GM12891 (cell line): ENCODE measurements around the gene PCK1.

Experiments
- PAX5 ChIP-seq: IDR thresholded peaks from 2 replicates; pipeline ENCODE4 v1.6.1; 2011; ENCODE audit warnings: low read length, moderate library complexity, mild to moderate bottlenecking; ENCODE audit not compliant: insufficient read depth, severe bottlenecking
- POLR2A ChIP-seq: IDR thresholded peaks from 2 replicates; pipeline ENCODE4 v1.6.1; 2011; ENCODE audit warnings: low read depth, low read length, control low read depth
- POLR2AphosphoS5 ChIP-seq: IDR thresholded peaks from 2 replicates; pipeline ENCODE4 v1.6.1; 2011; ENCODE audit warnings: low read depth, low read length, control low read depth
- SPI1 ChIP-seq: IDR thresholded peaks from 2 replicates; pipeline ENCODE4 v1.6.1; 2011; ENCODE audit warnings: low read depth, low read length, control low read depth
- TAF1 ChIP-seq: IDR thresholded peaks from 2 replicates; pipeline ENCODE4 v1.6.1; 2011; ENCODE audit warnings: low read depth, low read length, control low read depth

- TF ChIP-seq POLR2A: no peak
- no peak for TF ChIP-seq TAF1
- no peak for TF ChIP-seq SPI1
- no peak for TF ChIP-seq POLR2AphosphoS5
- TF ChIP-seq PAX5: no peak
These were observed 5.3 kb upstream of the PCK1 start for GRCh38 chr20:57555457-57556184.
